Effector memory CD4-positive, alpha-beta T cell (primary cell): Measurements from ENCODE around the gene MDM4.
"Not testable (repeated sequence)": the region's sequence is repeated elsewhere in the genome, so short reads cannot be mapped to it uniquely, and the experiment has no call there.

Experiments
- DNase-seq, 3 donors: peaks; one replicate each; pipeline ENCODE4 v3.0.0-alpha.2; 2020
- H3K27ac ChIP-seq: 2 replicates; pipeline ENCODE4 v1.7.0; 2013; ENCODE audit warnings: mild to moderate bottlenecking, low read length, moderate library complexity; ENCODE audit not compliant: insufficient read depth, poor library complexity, severe bottlenecking
- H3K27me3 ChIP-seq: replicated peaks from 2 replicates; pipeline ENCODE4 v1.7.0; 2013; ENCODE audit warnings: mild to moderate bottlenecking, low read length; ENCODE audit not compliant: insufficient read depth, control insufficient read depth, poor library complexity, severe bottlenecking
- H3K36me3 ChIP-seq: 2 replicates; pipeline ENCODE4 v1.7.0; 2013; ENCODE audit warnings: mild to moderate bottlenecking, low read length, moderate library complexity; ENCODE audit not compliant: control insufficient read depth, insufficient read depth
- H3K4me1 ChIP-seq: 2 replicates; pipeline ENCODE4 v1.7.0; 2013; ENCODE audit warnings: low read length, mild to moderate bottlenecking; ENCODE audit not compliant: control insufficient read depth, insufficient read depth, poor library complexity, severe bottlenecking
- H3K4me3 ChIP-seq: 2 replicates; pipeline ENCODE4 v1.7.0; 2013; ENCODE audit warnings: low read length, low read depth, mild to moderate bottlenecking; ENCODE audit not compliant: insufficient read depth, poor library complexity, severe bottlenecking
- H3K9me3 ChIP-seq: 2 replicates; pipeline ENCODE4 v1.7.0; 2013; ENCODE audit warnings: mild to moderate bottlenecking, low read length, moderate library complexity; ENCODE audit not compliant: control insufficient read depth

MDM4 gene

DNA sequence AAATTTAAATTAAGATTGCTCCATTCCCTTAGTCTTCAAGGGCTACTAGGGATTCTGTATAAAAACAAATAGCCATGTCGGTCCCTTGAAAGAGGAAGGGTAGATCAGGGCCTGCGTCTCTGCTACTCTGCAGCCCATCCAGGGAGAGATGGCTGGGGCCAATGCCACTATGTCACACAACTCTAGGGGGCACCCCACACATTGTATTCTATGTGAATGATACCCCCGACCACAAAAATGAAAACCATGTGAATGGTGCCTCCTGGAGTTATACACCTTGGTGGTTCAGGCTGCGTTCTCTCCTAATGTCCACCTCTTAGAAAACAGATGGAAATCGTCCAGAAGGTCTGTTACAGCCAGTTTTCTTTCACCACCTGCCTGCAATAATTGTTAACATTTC lies 39.6 kb upstream of the MDM4 start:
- H3K9me3 ChIP-seq: no peaks in the 10 kb centered on the region
- DNase-seq: no peak
- peaks cover 15% of the 10 kb centered on the region for H3K4me1 ChIP-seq
- H3K27ac ChIP-seq: no peak overlapping the region
- no peaks in the 10 kb centered on the region for H3K27me3 ChIP-seq
- H3K4me3 ChIP-seq: no peak overlapping the region
- no peaks in the 10 kb centered on the region for H3K36me3 ChIP-seq

DNA sequence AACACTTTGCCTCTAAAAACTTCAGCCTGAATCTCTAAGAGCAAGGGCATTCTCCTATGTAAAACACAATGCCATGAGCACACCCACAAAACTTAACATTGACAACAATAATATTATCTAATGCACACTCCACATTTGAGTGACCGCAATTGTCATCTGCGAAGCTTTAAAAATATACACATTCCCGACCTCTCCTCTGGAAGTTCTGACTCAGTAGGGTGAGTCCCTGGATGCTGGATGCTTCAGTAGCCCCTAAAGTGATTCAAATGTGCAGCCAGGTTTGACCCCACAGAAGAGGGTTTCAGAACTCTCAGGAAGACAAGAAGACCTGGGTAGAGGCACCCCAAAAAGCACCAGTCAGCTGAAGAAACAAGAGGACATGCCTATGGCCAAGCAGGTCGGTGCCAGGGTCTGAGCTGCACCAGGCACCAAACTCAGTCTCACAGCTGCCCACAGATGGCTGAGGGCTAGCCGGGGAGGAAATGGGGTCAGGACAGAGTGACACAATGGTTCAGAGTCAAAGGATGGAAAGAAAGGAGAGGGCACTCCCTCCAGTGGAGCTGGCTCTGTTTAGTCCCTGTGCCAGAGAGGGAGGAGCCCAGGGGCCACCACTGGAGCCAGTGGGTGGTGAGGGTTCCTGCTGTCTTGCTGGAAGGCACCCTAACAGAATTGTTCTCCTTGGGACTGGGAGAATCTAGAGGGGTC lies 39.0 kb upstream of the MDM4 start:
- H3K27ac ChIP-seq: no peak overlapping the region
- no peaks in the 10 kb centered on the region for H3K36me3 ChIP-seq
- DNase-seq: no peak
- peaks cover 15% of the 10 kb centered on the region for H3K4me1 ChIP-seq
- H3K4me3 ChIP-seq: no peak overlapping the region
- no peaks in the 10 kb centered on the region for H3K27me3 ChIP-seq
- no peaks in the 10 kb centered on the region for H3K9me3 ChIP-seq

DNA sequence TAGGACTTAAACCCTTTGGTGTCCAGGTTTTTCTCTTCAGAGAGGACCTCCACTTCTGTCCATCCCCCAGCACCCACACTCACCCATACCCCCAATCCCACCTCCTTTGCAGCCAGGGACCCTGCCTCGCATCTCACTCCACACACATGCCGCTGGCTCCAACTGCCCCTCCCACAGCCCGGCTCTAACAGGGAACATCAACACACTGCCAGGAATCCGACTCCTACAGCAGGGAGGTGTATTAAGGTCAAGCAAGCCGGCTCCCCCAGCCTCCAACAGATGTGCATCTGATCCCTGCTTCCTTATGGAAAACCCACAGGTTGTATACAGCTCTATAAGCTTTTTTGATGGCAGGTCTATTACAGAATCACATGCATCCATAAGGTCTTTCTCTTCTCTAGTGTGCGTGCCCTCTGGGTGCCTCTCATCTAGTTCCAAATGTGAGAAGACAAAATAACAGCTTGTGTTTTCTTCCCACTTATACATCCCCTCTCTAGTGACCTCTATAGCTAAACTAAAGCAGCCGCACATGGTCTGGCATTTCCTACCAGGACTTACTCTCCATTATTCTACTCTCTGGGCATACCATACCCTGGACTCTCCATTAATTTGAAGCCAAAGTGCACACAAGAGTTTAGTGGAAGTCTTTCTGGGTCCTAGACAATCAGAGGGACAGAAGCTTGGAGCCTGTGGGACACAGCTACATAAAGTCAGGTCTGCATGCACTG lies 37.9 kb upstream of the MDM4 start:
- no peaks in the 10 kb centered on the region for H3K36me3 ChIP-seq
- no peak overlapping the region for H3K27ac ChIP-seq
- no peak overlapping the region for H3K4me3 ChIP-seq
- H3K4me1 ChIP-seq: peaks cover 15% of the 10 kb centered on the region
- DNase-seq: no peak
- no peaks in the 10 kb centered on the region for H3K27me3 ChIP-seq
- no peaks in the 10 kb centered on the region for H3K9me3 ChIP-seq

DNA sequence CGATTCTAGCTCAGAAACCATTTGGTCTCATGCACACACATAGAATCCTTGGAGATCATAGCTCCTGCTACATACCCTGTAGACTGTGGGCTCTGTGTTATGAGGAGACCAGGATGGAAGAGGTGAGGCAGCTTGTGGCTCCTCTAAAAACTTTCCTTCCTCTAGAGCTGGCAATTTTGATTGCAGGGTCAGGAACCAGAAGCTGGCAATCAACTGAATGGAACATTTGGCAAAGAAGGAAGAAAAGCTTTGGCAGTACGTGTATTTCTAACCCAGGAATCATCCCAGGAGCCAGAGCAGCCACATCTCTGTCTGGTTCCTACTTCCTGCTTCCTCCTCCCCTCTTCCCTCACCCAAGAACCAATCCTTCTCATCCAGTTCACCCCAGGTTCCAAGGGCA lies 37.3 kb upstream of the MDM4 start:
- H3K36me3 ChIP-seq: no peaks in the 10 kb centered on the region
- peaks cover 15% of the 10 kb centered on the region for H3K4me1 ChIP-seq
- no peak overlapping the region for H3K4me3 ChIP-seq
- no peaks in the 10 kb centered on the region for H3K27me3 ChIP-seq
- no peak overlapping the region for H3K27ac ChIP-seq
- no peaks in the 10 kb centered on the region for H3K9me3 ChIP-seq
- no peak for DNase-seq

DNA sequence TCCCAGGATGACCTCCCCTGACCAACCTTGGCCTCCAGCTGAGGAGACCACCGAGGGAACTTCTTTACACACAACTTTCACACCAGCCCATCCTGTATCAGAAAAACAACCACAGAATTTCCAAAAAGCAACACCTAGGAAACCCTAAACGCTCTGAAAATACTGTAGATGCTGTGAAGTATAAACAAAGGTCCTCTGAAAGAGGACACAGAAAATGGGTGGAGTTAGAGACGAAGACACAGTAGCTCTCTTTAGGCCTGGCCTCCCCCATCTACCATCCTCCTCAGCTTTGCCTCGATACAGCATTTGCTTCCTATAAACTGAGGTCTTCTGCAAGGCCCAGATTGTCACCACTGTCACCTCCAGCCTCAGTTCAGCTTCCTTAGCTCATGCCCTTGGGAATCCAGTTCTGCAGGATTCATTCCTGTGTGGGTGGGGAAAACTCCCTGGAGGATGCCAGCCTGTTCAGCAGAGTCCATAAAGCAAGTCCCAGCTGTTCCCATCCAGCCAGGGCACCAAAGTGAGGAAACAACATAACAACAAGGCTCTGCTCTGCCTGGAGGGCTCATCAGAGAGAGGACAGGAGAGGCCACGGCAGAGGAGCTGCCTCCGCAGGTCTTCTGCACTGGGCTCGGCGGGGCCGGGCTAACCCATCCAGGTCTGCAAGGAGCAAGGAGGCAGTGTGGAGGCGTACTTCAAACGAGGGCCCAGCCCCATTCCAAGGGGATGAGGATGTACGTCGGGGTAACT lies 36.6 kb upstream of the MDM4 start:
- no peak overlapping the region for H3K27ac ChIP-seq
- H3K9me3 ChIP-seq: no peaks in the 10 kb centered on the region
- no peak overlapping the region for H3K4me3 ChIP-seq
- peaks cover 15% of the 10 kb centered on the region for H3K4me1 ChIP-seq
- H3K36me3 ChIP-seq: no peaks in the 10 kb centered on the region
- no peak for DNase-seq
- H3K27me3 ChIP-seq: no peaks in the 10 kb centered on the region

DNA sequence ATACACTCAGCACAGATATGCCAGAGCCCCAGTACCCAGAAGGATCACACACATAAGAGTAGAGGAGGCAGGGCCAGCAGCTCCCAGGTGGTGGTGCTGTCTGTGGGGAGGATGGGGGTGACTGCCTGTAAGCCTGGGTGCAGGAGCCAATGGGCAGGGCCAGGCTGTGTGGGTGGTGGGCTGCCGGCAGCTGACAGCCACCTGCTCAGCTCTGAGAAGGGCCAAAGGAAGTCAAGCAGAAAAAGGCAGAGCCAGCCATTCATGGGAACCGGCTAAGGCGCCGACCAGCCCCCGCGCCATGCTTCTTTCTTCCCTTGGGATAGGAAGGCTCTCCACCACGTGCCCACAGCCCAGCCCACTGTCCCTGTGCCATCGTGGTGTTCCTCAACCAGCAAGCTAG lies 35.7 kb upstream of the MDM4 start:
- Histone ChIP-seq H3K4me1 (peaks cover 7% of the 10 kb centered on the region), H3K4me3 (no peak overlapping the region), H3K27ac (no peak overlapping the region), H3K9me3 (no peaks in the 10 kb centered on the region), H3K36me3 (no peaks in the 10 kb centered on the region), H3K27me3 (no peaks in the 10 kb centered on the region)
- DNase-seq: no peak

DNA sequence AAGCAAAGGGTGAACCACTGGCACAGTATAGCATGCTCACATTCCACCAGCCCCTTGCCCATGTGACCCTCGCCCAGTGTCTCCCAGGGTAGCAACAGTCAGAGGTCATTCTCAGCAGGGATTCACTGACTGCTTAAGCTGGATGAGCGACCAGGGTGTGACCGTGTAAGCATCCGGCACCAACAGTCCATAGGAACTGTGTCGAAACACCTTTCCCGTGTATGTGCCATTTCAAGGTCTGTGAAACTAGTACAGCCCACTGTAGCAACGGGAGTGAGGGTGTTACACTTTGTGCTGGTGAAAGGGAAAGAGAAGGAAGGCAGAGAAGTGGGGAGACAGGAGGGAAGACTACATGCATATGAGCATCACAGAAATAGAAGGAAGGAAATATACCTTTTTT lies 32.4 kb upstream of the MDM4 start:
- DNase-seq: no peak
- Histone ChIP-seq H3K27ac (no peak overlapping the region), H3K4me1 (no peaks in the 10 kb centered on the region), H3K4me3 (no peak overlapping the region), H3K27me3 (no peaks in the 10 kb centered on the region), H3K36me3 (no peaks in the 10 kb centered on the region), H3K9me3 (no peaks in the 10 kb centered on the region)

DNA sequence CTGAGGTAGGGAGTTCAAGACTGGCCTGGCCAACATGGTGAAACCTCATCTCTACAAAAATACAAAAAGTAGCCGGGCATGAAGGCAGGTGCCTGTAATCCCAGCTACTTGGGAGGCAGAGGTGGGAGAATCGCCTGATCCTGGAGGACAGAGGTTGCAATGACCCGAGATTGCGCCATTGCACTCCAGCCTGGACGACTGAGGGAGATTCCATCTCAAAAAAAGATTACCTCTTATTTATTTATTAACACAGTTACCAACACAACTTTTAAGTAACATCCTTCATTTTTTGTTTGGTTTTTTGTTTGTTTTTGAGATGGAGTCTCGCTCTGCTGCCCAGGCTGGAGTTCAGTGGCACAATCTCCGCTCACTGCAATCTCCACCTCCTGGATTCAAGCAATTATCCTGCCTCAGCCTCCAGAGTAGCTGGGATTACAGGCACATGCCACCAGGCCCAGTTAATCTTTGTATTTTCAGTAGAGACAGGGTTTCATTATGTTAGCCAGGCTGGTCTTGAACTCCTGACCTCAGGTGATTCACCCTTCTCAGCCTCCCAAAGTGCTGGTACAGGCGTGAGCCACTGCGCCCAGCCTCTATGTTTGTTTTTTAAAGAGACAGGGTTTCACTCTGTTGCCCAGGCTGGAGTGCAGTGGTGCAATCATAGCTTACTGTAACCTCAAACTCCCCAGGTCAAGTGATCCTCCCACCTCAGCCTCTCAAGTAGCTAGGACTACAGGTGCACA lies 29.5 kb upstream of the MDM4 start:
- not testable (repeated sequence) for H3K9me3 ChIP-seq, H3K36me3 ChIP-seq, H3K4me3 ChIP-seq, H3K27me3 ChIP-seq, H3K27ac ChIP-seq, DNase-seq, H3K4me1 ChIP-seq

DNA sequence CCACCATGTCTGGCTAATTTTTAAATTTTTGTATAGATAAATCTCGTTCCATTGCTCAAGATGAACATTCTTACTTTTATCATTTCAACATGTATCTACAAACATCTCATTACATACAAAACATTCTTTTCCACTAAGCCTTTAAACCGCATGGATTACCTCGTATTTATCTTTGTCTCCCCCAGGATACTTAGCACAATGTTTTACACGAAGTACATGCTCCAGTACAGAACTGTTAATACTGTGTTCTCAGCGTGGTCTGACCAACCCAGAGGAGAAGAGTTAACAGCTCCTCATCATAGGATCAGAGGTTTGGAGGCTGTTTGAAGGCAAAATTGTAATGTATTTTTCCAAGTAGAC lies 29.0 kb upstream of the MDM4 start:
- peaks cover 10% of the 10 kb centered on the region for H3K4me1 ChIP-seq

More for the DNA sequence above, 29.0 kb upstream of the MDM4 start:
- Histone ChIP-seq H3K27ac (no peak overlapping the region), H3K36me3 (no peaks in the 10 kb centered on the region), H3K27me3 (no peaks in the 10 kb centered on the region), H3K4me3 (no peak overlapping the region), H3K9me3 (no peaks in the 10 kb centered on the region)
- DNase-seq: no peak
